ENCODE data around the gene DAZAP1.
"Not testable (repeated sequence)": the region's sequence is repeated elsewhere in the genome, so short reads cannot be mapped to it uniquely, and the experiment has no call there.

DAZAP1 gene

DNA sequence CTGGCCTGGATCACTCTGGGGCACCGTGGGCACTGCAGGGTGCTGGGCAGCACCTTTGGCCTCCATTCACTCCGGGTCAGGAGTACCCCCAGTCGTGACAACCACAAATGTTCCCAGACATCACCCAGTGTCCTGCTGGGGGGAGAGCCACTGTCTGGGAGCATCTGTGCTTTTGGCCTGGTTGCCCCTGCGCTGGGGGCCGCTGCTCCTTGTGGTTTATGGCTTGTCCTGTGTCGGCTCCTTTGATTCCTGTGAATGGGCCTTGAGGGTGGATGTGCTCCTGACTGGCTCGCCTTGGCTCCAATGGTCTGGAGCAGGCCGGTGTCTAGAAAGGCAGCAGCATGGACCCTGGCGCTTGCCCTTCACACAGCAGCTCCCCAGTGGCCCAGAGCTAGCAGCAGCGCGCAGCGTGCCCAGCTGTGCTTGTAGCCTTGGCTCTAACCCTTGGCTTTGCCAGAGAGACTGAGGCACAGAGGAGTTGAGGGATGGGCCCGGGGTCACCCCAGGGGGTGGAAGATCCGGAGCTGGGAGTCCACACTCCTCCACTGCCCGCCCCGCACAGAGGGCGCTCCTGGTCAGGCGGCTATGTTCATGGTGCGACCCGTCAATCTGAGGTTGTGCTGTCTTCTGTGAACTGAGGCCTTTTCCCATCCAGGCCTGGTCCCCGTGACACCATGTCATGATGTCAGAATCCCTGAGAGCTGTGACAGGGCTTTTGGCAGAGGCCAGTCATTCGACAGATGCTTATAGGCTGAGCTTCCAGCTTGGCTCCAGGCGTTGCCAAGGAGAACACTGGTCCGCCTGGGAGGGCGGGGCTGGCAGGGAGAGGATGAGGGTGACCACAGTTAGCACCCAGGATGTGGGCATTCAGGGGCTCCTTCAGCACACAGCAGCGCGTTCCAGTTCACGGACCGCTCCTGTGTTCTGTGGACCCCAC lies 4.1 kb downstream of the DAZAP1 start:
- DNase-seq = peak; percentile 39

DNA sequence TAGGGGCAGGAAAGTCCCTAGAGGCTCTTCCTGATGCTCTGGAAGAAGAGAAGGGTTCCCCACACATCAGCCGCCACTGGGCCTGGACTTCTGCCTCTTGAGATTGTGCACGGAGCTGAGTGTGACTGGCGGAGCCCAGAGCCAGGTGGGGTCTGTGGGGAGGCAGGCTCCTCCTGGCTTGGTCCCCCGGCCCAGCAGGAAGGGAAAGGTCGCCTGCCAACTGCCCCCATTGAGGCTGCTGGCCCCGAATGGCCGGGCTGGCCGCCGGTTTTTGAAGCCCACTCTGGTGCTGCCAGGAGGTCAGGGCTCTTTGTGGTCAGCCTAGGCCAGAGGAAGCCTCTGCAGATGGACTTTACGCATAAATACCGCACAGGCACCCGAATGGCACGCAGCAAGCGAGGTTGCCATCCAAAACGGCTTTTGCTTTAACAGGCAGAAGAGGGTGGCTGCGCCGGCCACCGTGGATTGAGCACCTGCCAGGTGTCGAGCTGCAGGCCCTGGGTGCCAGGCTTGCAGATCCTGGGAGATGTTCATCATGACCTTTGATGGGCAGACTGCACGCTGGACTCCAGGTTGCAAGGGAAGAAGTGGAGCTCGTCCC lies 5.0 kb downstream of the DAZAP1 start:
- DNase-seq = no peak

DNA sequence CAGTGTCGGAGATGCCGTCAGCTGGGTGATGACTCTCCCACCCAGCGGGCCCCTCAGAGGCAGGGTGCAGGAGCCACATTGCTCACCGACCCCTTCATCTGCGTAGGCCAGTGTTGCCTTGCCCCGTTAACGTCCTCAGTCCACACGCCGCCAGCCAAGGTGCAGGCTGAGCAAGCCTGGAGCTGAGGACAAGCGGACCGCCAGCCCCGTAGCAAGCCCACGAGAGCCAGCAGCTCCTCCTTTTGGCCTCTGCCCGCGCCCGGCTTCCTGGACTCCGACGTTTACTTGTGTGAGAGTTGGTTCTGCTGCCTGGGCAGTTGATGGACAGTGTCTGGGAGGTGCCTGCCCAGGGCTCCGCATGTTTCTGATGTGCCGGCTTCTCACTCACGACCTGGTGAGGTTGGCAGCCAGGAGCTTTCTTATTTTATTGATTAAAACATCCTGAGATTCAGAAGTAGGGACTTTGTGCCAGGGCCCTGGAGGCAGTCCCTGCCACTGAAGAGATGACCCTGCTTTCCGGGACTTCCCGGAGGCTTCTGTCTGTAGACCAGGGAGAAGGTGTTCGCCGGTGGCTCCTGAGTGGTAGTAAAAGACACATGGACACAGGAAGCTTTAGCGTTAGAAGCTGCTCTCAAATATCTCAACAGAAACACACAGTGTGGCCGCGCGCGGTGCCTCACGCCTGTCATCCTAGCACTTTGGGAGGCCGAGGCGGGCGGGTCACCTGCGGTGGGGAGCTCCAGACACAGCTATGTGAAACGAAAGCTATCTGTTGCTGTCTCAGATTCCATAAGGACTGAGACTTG lies 5.8 kb downstream of the DAZAP1 start:
- DNase-seq = no peak

DNA sequence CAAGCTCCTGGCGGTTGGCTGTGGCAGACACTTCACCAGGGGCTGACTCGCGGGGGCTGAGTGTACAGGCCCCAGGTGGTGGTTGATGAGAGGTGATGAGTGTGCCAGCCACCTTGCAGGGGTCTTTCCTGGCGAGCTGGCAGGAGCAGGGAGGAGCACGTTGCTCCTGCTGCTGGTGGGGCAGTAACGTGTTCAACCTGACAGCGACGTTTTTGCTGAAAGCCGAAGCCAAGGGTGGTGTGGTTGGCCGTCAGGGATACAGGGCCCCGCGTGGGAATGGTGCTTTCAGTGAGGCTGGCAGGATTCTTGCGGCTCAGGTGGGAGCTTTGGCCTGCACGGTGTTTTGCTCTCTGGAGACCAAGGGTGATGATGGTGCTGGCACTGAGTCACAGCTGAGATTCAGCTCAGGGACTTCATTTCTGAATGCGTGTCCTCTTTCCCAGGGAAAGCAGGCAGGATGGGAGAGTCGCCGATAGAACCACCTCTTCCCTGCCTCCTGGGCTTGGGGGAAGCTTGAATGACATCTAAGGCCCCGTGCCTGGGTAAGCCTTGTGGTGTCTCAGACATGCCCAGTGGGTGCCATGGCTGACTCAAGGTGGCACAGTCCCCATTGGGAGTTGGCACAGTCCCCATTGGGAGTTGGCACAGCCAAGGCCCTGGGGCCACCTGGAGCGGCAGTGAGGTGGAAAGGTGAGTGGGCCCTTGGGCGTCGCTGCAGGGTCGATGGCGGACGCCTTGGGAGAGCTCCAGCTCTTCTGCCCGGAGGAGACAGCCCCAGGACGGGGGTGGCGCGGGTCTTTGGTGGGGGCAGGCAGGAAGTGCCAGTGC lies 8.8 kb downstream of the DAZAP1 start:
- no peak for DNase-seq

DNA sequence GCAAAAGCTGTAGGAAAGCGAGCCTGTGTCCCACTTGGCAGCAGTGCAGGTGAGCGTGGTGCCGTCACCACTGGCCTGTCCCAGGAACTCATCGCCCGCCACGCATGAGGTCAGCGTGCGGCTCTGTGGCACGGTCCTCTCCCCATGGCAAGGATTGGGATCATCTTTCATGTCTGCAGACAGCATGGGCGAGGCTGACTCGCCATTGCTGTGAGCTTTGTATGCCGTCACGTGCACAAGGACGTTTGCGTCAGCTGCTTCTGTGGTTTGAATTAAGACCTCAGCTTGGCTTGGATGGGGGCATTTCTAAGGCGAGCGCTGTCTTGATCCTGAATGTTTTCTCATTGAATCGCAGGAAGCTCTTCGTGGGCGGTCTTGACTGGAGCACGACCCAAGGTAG lies 9.8 kb downstream of the DAZAP1 start:
- no peak for DNase-seq

DNA sequence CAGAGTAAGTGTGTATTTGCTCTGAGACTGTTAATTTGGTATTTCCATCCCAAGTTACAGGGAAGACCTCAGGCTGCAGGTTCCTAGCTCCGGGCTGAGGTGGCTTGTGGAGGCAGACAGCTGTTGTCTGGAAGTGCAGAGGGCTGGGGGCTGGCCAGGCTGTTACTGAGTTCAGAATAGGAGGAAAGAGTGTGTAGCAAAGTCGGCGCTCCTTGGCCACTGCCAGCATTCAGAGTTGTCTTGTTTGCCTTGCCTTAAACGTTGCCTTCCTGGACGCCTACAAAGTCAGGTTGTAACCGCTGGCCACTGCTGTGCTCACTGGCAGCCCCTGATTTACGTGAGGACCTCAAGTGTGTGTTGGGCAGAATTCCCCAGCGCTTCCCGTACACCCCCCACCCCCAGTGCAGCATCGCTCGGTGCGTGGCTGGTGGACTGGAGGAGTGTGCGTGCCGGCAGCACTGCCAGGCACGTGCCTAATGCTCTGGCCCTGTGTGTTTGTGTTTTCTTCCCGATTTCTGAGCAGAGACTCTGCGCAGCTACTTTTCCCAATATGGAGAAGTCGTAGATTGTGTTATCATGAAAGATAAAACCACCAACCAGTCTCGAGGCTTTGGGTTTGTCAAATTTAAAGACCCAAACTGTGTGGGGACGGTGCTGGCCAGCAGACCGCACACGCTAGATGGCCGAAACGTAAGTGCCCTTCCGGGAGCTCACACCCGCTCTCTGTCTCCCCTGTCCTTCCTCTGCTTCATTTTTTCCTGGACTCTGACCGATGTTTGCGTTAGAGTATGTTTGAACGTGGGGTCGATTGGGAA lies 10.5 kb downstream of the DAZAP1 start:
- DNase-seq = no peak

DNA sequence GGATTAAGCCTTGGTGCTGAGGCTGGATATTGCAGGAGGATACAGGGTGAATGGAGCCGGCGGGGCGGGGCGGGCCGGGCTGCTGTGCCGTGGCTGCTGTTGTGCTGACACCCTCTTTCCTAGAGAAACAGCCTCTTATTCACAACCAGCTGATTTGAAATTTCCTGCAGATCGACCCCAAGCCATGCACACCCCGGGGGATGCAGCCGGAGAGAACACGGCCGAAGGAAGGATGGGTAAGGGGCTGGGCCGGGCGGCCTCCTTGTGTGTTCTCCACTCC lies 11.1 kb downstream of the DAZAP1 start:
- DNase-seq = no peak

DNA sequence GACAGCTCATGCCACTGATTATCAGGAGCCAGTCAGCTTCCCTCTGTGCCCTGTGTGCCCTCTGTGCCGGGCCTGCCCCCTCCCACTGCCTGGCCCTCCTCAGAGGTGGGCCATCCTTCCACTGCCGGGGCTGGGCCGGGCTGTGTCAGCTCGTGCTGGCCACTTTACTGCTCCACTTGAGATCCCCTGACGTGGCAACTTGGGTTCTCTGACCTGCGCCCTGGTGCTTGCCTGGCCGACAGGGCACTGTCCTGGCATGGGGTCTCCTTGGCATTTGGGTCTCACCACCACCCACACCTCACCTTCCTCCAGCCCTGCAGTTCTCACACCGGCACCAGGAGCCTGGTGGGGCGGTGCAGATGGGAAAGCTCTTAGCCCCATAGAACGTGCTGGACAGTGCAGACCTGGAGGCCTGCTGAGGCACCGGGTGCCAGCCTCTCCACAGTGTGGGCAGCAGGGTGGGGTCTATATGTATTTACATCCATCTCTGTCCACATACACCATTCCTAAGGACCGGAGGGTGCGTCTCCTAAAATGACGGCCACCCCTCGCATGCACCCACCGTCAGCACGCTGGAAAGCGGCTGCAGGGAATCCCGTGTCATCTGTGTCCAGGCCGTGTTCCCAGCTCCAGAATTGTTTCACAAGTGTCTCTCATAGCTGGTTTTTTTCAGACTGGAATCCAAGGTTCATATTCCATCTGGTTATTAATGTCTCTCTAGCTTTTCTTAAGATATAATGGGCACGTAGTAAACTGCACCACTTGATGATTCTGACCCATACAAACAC lies 11.8 kb downstream of the DAZAP1 start:
- DNase-seq = no peak

DNA sequence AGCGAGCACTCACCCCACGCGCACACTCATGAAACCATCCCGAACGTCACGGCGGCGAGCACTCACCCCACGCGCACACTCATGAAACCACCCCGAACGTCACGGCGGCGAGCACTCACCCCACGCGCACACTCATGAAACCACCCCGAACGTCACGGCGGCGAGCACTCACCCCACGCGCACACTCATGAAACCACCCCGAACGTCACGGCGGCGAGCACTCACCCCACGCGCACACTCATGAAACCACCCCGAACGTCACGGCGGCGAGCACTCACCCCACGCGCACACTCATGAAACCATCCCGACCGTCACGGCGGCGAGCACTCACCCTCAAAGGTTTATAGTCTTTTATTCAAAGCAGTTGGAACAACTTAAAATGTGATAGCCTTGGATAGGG lies 12.7 kb downstream of the DAZAP1 start:
- DNase-seq = not testable (repeated sequence)

DNA sequence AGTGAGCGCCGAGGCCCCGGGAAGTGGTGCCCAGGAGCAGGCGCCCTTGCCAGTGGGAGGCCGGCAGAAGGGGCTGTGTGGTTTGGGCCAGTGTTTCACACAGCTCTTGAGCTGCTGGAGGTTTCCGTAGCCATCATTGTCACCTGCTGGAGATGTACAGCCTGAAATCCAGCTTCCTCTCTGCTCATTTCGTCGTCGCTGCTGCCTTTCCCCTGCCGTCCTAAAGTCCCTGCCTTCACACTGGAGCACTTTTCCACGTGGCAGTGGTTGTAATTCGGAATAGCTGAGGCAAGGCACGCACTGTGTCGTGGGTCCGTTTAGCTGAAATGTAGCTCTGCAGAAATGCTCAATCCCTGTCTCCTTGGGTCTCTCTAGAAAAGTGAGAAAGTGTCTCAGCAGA lies 13.2 kb downstream of the DAZAP1 start:
- DNase-seq = no peak

DNA sequence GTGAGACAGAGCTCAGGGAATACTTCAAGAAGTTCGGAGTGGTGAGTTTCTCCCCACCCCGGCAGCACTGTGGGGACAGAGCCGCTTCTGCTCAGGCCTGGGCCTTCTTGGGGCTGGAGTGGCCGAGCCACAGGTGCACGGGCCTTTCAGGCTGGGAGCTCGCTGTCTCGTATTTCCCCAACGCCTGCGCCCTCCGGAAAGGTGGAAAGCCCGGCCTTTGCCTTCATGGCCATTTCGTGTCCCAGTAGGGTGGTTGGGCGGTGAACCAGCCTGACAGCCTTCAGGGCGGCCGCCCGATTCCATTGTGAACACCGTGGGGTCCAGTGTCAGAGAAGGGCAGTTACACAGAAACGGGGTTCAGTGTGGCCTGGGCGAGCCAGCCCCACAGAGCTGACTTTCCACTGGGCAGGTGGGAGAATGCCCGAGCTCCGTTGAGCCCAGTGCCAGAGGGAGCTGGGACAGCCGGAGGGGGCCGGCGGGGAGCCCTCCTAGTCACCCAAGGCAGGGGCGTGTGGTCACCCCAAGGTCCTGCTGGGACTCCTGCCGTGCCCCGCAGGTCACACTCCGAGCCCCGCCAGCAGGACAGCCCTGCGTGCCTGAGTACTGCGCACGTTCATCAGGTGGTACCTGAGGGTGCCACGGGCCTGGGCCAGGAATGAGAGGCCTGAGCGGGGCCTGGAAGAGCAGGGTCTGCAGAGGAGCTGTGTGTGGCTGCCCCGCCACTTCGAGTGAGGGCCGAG lies 14.0 kb downstream of the DAZAP1 start:
- DNase-seq = no peak

DNA sequence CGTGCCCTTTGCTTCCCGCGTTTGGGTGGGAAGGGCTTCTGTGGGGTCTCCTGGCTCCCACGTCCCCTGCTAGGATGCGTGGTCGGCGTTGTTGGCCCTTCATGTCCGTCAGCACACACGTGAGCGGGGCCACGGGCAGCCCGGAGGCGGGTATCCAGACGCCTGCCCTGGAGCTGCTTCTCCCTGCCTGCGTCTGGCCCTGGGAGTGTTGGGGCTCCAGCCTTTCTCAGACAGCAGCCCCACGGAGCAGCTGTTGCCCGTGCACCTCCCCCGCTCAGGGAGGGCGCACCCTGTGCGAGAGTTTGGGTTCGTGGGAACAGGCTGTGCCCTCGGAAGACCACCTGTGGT lies 14.5 kb downstream of the DAZAP1 start:
- no peak for DNase-seq

DNA sequence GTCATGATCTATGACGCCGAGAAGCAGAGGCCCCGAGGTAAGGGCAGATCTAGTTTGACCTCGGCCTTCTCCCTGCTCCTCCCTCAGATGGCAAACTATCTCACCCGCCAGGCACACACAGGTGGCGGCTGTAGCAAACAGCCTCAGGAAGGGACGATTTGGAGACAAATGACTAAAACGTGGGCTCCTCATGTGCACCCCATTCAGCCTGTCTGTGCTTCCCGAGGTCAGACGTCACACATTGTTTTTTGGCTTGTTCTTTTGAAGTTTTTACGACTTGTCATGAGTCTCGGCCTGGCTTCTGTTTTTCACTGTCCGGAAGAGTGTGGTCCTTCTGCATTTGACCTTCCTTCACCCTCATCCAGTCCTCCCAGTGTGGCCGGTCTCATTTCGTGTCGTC lies 15.0 kb downstream of the DAZAP1 start:
- DNase-seq = no peak

DNA sequence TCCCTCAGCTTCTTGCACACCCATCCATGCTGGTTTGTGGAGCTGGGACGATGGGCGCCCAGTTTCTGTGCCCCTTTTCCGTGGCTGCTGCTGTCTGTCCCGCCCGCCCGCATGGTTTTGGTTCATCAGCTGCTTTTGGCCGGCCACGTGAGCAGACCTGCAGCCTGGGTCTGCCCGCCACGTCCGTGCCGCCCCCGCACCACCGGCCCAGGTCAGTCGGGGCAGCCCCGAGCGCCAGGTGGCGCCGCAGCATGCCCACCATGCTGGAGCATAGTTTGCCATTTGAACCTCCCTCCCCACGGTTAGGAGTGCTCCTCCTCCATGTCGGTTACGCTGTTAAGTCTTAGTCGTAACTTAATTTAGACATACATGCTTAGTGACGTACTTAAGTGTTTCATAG lies 15.6 kb downstream of the DAZAP1 start:
- DNase-seq = no peak

DNA sequence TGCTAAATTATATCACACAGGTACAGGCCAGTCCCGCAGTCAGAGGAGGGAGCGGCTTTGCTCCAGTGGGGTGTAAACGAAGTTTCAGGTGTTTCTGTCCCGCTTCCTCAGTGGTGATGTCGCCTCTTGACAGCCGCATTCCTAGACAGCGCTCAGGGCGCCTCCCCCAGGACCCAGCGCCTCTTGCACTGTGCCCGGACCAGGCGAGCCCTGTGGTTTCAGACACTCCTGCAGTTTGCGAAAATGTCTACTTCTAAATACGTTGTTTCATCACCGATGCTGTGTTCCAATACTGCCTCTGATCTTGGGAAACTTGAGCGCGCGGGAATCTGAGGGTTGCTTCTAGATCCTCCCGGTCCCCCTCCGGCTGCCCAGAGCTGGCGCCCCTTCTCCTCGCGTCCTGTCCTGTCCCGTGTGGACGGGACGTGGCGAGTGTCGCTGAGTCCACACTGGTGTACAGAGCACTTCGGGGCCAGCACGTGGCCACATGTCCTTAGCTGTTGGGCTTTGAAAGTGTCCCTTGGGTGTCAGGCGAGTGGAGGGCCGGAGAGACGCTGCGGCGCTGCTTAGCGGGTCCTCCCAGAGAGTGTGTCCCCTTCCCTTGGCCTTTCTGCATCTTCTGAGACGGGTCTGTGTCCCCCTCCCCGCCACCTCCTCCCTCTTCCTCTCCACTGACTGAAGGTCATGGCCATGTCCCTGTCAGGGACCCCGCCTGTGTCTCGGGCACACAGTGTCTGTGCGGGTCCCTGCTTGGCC lies 16.2 kb downstream of the DAZAP1 start:
- no peak for DNase-seq

DNA sequence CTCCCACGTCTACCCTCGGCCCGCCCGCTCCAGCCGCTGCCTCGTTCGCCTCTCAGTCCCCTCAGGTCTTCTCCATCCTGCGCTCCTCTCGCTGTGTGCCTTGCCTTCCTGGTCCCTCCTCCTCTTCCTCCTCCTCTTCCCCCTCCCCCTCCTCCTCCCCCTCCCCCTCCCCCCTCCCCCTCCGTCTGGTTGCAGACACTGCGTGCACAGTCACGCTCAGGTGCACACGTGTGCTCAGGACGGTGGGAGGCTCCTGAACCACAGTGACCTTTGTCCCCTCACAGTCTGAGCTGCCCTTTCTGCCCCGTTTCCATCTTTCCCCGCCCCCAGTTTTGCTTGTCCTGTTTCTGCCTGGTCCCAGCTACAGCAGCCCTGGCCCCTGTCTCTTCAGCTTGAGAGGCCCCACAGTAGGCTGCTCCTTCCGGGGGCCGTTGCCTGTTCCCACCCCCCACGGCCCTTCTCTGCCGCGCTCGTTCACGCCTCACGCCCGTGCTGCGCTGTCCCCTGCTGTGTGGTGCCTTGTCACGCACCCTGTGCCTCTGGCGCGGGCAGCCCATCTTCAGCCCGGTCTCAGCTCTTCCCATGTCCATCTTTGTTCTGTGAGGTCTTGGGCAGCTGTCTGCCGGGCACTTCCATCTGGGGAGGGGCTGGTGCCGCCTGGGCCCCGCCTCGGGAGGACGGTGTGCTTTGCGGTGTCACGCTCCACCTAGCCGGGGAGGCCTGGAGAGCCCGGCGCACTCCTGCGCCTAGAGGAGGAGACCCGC lies 17.0 kb downstream of the DAZAP1 start:
- DNase-seq = no peak

DNA sequence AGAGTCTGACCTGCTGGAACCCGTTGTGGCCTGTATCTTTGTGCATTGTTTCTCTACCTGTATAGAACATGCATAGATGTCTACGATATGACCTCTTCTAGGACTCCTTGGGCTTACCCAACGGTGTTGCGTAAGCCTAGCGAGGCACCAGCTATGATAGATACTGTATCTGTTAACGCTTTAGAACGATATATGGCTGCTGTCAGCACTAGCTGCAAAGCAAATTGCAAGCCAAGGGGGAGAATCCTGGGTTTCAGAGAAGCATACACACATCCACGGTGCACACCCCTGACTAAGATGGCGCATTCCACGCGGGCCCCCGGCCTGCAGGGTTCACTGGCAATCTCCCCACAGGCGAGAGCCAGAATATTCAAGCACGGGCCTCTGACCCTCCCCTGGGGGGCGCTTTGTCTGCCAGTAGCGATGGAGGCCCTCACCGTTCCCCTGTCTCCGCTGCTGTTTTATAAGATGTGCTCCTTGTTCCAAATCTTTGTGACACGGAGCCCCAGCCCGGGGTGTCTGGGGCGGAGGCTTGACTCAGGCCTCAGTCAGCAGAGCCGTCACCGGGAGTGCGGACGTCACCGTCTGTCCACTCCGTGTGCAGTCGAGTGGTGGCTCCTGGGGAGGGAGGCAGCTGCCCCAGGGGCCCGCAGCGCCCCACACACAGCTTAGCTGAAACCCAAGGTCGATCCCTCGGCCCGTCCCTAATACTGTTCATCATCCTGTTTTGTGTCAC lies 17.9 kb downstream of the DAZAP1 start:
- no peak for DNase-seq

DNA sequence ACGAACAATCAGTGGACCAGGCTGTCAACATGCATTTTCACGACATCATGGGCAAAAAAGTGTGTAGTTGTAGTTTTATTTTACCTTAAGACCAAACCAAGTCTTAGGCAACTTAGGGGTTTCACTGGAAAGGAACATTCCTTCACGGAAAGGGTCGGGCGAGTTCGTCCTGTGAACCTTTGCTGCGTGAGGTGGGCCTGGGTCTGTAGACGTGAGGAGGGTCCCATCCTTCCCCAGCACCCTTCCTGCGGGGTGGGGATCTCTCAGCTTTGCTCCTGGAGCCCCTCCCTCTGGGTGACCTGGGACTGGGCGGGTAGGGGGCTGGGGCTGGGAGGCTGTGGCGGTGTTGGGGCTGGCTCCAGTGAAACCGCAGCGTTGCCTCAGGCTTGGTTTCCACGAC lies 18.5 kb downstream of the DAZAP1 start:
- no peak for DNase-seq
